ENCODE measurements around the gene NCK2. TPM values are rescaled to one million over a fixed set of nuclear protein-coding genes. Genes with fewer than 3 reads are reported as not detected.

NCK2 gene
- total RNA-seq, 4 donors from 2014 or later = 32.6 to 43.7 (median 38.7) TPM

GRCh38 chr2:105865222-105865913, 120.7 kb downstream of the NCK2 start:
- DNase-seq (ENCODE audit: low spot score) (no peak), ATAC-seq (ENCODE audit: low FRiP score) (no peak)
- TF ChIP-seq CTCF (IDR thresholded peaks at IDR 0.05) = no peak

DNA sequence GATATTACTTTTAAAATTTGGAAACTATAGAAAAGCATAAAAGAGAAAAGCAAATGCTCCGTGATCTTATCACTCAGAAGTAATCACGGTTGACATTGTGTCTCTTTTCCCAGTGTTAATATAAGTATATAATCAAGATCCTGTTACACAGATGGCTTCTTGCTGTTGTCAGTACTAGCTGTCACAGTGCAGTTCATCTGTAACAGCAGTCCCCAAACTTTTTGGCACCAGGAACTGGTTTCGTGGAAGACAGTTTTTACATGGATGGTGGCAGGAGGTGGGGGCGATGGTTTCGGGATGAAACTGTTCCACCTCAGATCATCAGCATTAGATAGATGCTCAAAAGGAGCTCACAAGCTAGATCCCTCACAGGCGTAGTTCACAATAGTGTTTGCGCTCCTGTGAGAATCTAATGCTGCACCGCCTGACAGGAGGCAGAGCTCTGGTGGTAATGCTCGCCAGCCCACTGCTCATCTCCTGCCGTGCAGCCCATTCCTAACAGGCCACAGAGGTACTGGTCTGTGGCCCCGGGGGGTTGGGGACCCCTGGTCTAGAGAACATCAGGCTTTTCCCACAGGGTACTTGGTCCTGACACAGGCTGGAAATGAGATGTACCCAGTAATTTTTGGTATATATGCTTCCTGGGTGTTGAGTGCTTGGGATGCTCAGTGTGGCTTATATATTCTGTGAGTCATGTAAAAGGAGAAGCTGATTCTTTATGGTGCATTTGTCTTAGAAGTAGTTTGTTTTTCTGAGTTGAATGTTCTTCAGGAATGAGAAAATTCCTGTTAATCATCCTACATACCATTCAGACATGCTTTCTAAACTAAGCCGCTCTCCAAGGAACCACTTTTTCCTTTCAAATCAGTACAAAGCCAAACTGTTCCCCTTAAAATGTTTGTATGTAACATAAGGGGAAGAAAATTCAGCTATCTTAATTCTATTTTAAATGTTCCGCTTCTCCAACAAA, 121.8 kb downstream of the NCK2 start:
- DNase-seq (ENCODE audit: low spot score) (no peak), ATAC-seq (ENCODE audit: low FRiP score) (no peak)
- TF ChIP-seq CTCF (IDR thresholded peaks at IDR 0.05) = no peak

GRCh38 chr2:105867587-105867986, 122.9 kb downstream of the NCK2 start:
- peak; percentile 24 for ATAC-seq (ENCODE audit: low FRiP score)
- no peak for DNase-seq (ENCODE audit: low spot score)
- no peak for TF ChIP-seq CTCF (IDR thresholded peaks at IDR 0.05)

DNA sequence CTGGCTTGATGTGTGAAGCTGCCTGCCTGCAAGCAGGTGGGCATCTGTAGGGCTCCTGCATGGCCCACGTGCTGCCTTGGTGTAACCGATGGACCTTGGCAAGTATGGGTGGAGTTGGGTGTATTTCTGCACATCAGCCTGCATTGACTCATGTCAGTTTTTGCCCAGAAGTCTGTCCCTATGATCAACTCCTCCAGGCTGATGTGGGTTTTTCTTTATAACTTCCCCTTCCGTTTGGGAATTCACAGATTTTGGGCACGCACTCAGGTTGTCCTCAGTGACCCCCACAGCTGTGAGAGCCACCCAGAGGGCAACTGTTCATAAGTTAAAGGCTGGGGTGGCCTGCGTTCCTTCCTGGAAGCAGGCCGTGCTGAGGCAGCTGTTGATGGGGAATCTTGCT, 123.3 kb downstream of the NCK2 start:
- DNase-seq (ENCODE audit: low spot score) (no peak), ATAC-seq (ENCODE audit: low FRiP score) (peak; percentile 13)
- no peak for TF ChIP-seq CTCF (IDR thresholded peaks at IDR 0.05)

- TF ChIP-seq CTCF (IDR thresholded peaks at IDR 0.05) = no peak
- DNase-seq (ENCODE audit: low spot score) (no peak), ATAC-seq (ENCODE audit: low FRiP score) (no peak)
These were observed 124.6 kb downstream of the NCK2 start for GRCh38 chr2:105869341-105869740.

- TF ChIP-seq CTCF (IDR thresholded peaks at IDR 0.05) = no peak
- ATAC-seq (ENCODE audit: low FRiP score) (no peak), DNase-seq (ENCODE audit: low spot score) (no peak)
These were observed 125.3 kb downstream of the NCK2 start for GRCh38 chr2:105870062-105870461.
